A549 (cell line): ENCODE measurements around the gene TRPM5.

Experiments
- POLR2A ChIP-seq: IDR thresholded peaks from 2 replicates; pipeline ENCODE4 v1.6.1; 2012; ENCODE audit warnings: mild to moderate bottlenecking, low read length
- USF2 ChIP-seq: fragments of 450-650 bp; IDR thresholded peaks from 2 replicates; pipeline ENCODE4 v1.6.1; 2014; ENCODE audit warnings: antibody characterized with exemption
- TF ChIP-seq, protein P1 (sequence below): fragments of >200 bp; sonication (Bioruptor Twin); formaldehyde crosslinking; IDR thresholded peaks from 3 replicates; pipeline ENCODE4 v1.5.1; 2016

DNA sequence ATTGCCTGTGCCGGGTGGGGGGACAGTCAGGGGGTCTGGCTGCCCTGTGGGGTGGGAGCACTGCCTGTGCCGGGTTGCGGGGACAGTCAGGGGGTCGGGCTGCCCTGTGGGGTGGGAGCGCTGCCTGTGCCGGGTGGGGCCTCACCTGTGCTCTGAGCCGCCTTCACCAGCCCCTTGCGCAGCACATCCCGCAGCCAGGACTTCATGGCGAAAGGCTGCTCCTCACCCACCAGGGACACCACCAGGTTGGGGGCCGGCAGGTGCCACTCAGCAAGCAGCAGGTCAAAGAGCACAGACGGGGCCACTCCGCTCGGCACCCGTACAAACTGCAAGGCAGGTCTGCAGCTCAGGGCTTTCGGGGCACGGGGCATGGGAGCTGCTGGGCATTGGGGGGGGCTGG, 22.3 kb downstream of the TRPM5 start:
- TF ChIP-seq, protein P1, sequence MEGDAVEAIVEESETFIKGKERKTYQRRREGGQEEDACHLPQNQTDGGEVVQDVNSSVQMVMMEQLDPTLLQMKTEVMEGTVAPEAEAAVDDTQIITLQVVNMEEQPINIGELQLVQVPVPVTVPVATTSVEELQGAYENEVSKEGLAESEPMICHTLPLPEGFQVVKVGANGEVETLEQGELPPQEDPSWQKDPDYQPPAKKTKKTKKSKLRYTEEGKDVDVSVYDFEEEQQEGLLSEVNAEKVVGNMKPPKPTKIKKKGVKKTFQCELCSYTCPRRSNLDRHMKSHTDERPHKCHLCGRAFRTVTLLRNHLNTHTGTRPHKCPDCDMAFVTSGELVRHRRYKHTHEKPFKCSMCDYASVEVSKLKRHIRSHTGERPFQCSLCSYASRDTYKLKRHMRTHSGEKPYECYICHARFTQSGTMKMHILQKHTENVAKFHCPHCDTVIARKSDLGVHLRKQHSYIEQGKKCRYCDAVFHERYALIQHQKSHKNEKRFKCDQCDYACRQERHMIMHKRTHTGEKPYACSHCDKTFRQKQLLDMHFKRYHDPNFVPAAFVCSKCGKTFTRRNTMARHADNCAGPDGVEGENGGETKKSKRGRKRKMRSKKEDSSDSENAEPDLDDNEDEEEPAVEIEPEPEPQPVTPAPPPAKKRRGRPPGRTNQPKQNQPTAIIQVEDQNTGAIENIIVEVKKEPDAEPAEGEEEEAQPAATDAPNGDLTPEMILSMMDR = no peak
- no peak for TF ChIP-seq USF2
- TF ChIP-seq POLR2A = no peak
